ENCODE measurements around the gene TTC8.

DNA sequence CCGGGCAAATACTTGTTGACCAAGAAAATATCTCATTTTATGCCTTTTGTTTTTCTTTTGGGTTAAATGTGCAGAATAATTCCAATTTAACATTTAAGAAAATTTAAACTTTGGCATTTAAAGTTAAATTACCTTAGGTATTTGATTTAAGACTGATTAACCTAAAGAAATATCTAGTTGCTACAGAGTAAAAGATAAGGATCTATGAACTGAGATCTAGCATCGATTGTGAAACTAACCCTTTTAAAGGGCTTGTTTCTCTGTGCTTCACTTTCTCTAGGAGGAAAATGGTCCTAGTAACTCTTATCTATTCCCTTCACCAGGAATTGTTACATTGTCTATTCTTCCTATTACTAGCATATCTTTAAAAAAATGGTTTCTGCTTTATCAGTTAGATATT, 2.6 kb upstream of the TTC8 start:
- TF ChIP-seq, protein P1, sequence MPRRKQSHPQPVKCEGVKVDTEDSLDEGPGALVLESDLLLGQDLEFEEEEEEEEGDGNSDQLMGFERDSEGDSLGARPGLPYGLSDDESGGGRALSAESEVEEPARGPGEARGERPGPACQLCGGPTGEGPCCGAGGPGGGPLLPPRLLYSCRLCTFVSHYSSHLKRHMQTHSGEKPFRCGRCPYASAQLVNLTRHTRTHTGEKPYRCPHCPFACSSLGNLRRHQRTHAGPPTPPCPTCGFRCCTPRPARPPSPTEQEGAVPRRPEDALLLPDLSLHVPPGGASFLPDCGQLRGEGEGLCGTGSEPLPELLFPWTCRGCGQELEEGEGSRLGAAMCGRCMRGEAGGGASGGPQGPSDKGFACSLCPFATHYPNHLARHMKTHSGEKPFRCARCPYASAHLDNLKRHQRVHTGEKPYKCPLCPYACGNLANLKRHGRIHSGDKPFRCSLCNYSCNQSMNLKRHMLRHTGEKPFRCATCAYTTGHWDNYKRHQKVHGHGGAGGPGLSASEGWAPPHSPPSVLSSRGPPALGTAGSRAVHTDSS (tag by site-specific recombination; IDR thresholded peaks at IDR 0.05): no peak
- TF ChIP-seq, protein P2, sequence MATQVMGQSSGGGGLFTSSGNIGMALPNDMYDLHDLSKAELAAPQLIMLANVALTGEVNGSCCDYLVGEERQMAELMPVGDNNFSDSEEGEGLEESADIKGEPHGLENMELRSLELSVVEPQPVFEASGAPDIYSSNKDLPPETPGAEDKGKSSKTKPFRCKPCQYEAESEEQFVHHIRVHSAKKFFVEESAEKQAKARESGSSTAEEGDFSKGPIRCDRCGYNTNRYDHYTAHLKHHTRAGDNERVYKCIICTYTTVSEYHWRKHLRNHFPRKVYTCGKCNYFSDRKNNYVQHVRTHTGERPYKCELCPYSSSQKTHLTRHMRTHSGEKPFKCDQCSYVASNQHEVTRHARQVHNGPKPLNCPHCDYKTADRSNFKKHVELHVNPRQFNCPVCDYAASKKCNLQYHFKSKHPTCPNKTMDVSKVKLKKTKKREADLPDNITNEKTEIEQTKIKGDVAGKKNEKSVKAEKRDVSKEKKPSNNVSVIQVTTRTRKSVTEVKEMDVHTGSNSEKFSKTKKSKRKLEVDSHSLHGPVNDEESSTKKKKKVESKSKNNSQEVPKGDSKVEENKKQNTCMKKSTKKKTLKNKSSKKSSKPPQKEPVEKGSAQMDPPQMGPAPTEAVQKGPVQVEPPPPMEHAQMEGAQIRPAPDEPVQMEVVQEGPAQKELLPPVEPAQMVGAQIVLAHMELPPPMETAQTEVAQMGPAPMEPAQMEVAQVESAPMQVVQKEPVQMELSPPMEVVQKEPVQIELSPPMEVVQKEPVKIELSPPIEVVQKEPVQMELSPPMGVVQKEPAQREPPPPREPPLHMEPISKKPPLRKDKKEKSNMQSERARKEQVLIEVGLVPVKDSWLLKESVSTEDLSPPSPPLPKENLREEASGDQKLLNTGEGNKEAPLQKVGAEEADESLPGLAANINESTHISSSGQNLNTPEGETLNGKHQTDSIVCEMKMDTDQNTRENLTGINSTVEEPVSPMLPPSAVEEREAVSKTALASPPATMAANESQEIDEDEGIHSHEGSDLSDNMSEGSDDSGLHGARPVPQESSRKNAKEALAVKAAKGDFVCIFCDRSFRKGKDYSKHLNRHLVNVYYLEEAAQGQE (tag by site-specific recombination; IDR thresholded peaks at IDR 0.05): no peak
- TF ChIP-seq ZNF274 (IDR thresholded peaks at IDR 0.05; ENCODE audit: low read length) (no peak), ZNF274 (tag by site-specific recombination; IDR thresholded peaks at IDR 0.05; ENCODE audit: borderline replicate concordance) (no peak), SALL2 (tag by site-specific recombination; IDR thresholded peaks at IDR 0.05; ENCODE audit: borderline replicate concordance) (no peak), SCRT2 (tag by site-specific recombination; IDR thresholded peaks at IDR 0.05) (no peak), SP2 (tag by site-specific recombination; IDR thresholded peaks at IDR 0.05) (no peak), ZNF776 (tag by site-specific recombination; IDR thresholded peaks at IDR 0.05; ENCODE audit: borderline replicate concordance) (no peak), SETDB1 (IDR thresholded peaks at IDR 0.05; ENCODE audit: insufficient read length, low read length) (no peak)
- TF ChIP-seq, protein P3, sequence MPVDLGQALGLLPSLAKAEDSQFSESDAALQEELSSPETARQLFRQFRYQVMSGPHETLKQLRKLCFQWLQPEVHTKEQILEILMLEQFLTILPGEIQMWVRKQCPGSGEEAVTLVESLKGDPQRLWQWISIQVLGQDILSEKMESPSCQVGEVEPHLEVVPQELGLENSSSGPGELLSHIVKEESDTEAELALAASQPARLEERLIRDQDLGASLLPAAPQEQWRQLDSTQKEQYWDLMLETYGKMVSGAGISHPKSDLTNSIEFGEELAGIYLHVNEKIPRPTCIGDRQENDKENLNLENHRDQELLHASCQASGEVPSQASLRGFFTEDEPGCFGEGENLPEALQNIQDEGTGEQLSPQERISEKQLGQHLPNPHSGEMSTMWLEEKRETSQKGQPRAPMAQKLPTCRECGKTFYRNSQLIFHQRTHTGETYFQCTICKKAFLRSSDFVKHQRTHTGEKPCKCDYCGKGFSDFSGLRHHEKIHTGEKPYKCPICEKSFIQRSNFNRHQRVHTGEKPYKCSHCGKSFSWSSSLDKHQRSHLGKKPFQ (tag by site-specific recombination; IDR thresholded peaks at IDR 0.05): no peak
- TF ChIP-seq, protein P4, sequence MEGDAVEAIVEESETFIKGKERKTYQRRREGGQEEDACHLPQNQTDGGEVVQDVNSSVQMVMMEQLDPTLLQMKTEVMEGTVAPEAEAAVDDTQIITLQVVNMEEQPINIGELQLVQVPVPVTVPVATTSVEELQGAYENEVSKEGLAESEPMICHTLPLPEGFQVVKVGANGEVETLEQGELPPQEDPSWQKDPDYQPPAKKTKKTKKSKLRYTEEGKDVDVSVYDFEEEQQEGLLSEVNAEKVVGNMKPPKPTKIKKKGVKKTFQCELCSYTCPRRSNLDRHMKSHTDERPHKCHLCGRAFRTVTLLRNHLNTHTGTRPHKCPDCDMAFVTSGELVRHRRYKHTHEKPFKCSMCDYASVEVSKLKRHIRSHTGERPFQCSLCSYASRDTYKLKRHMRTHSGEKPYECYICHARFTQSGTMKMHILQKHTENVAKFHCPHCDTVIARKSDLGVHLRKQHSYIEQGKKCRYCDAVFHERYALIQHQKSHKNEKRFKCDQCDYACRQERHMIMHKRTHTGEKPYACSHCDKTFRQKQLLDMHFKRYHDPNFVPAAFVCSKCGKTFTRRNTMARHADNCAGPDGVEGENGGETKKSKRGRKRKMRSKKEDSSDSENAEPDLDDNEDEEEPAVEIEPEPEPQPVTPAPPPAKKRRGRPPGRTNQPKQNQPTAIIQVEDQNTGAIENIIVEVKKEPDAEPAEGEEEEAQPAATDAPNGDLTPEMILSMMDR (tag by site-specific recombination; IDR thresholded peaks at IDR 0.05): no peak

Measured in HEK293 (cell line).